ENCODE measurements around the gene FARP2. TPM values are rescaled to one million over a fixed set of nuclear protein-coding genes. Genes with fewer than 3 reads are reported as not detected.
A peak's percentile ranks its signal among the peaks of the same experiment; 100 is the strongest.
"Not testable (repeated sequence)": the region's sequence is repeated elsewhere in the genome, so short reads cannot be mapped to it uniquely, and the experiment has no call there.

The FARP2 gene
- total RNA-seq, 2 donors from 2014 or later: 48.1 to 67.4 TPM

- ATAC-seq (ENCODE audit: insufficient number of reproducible peaks, low FRiP score, low read depth): peak; percentile 93
- Histone ChIP-seq H3K36me3 (no peaks in the 10 kb centered on the region), H3K27ac (peak within 1 kb of the TSS; percentile 99), H3K4me1 (ENCODE audit: control insufficient read depth in 1 of 2, low read depth in 2 of 2) (peaks cover 23 to 50% of the 10 kb centered on the region in 2 donors), H3K27me3 (replicated peaks; ENCODE audit: insufficient read depth) (no peaks in the 10 kb centered on the region), H3K4me3 (peak within 1 kb of the TSS; percentile 80), H3K9me3 (no peaks in the 10 kb centered on the region)
- TF ChIP-seq CTCF (IDR thresholded peaks at IDR 0.05): no peak
- DNase-seq (ENCODE audit: low spot score): peak; percentile 96
These were observed 40.8 kb upstream of the FARP2 start, which contains the start of gene HDLBP for GRCh38 chr2:241315093-241315878. Gene HDLBP, minus strand, starts transcription at chr2:241315672. Its CDS starts 48,803 bp downstream, at chr2:241266869.

GRCh38 chr2:241315879-241316631, 40.0 kb upstream of the FARP2 start, which contains the start of gene SEPTIN2:
Gene SEPTIN2, plus strand, starts transcription at chr2:241315925. Its CDS starts 8,308 bp downstream, at chr2:241324233.
- peak; percentile 19 for ATAC-seq (ENCODE audit: insufficient number of reproducible peaks, low FRiP score, low read depth)
- Histone ChIP-seq H3K36me3 (no peaks in the 10 kb centered on the region), H3K27ac (peak within 1 kb of the TSS; percentile 99), H3K4me3 (peak within 1 kb of the TSS; percentile 80), H3K9me3 (no peaks in the 10 kb centered on the region), H3K4me1 (ENCODE audit: control insufficient read depth in 1 of 2, low read depth in 2 of 2) (peaks cover 31 to 57% of the 10 kb centered on the region in 2 donors), H3K27me3 (replicated peaks; ENCODE audit: insufficient read depth) (no peaks in the 10 kb centered on the region)
- DNase-seq (ENCODE audit: low spot score): peak; percentile 39
- TF ChIP-seq CTCF (IDR thresholded peaks at IDR 0.05): no peak

GRCh38 chr2:241316825-241317224, 39.3 kb upstream of the FARP2 start:
- Histone ChIP-seq H3K4me3 (peak overlapping the region; percentile 80), H3K4me1 (ENCODE audit: control insufficient read depth in 1 of 2, low read depth in 2 of 2) (peaks cover 39 to 65% of the 10 kb centered on the region in 2 donors)
- DNase-seq (ENCODE audit: low spot score): no peak

GRCh38 chr2:241317391-241317790, 38.7 kb upstream of the FARP2 start:
- no peak for TF ChIP-seq CTCF (IDR thresholded peaks at IDR 0.05)
- no peaks in the 10 kb centered on the region for H3K36me3 ChIP-seq
- peak overlapping the region in 1 of 2 donors; percentile 99 for H3K27ac ChIP-seq
- no peaks in the 10 kb centered on the region for H3K27me3 ChIP-seq (replicated peaks; ENCODE audit: insufficient read depth)
- DNase-seq (ENCODE audit: low spot score) (no peak), ATAC-seq (ENCODE audit: insufficient number of reproducible peaks, low FRiP score, low read depth) (no peak)
- no peaks in the 10 kb centered on the region for H3K9me3 ChIP-seq
- peak overlapping the region; percentile 80 for H3K4me3 ChIP-seq
- peaks cover 42 to 71% of the 10 kb centered on the region in 2 donors for H3K4me1 ChIP-seq (ENCODE audit: control insufficient read depth in 1 of 2, low read depth in 2 of 2)

More at GRCh38 chr2:241316825-241317224, 39.3 kb upstream of the FARP2 start:
- H3K9me3 ChIP-seq: no peaks in the 10 kb centered on the region
- H3K27ac ChIP-seq: peak overlapping the region; percentile 88 to 99
- no peaks in the 10 kb centered on the region for H3K27me3 ChIP-seq (replicated peaks; ENCODE audit: insufficient read depth)
- H3K36me3 ChIP-seq: no peaks in the 10 kb centered on the region
- no peak for TF ChIP-seq CTCF (IDR thresholded peaks at IDR 0.05)
- no peak for ATAC-seq (ENCODE audit: insufficient number of reproducible peaks, low FRiP score, low read depth)

GRCh38 chr2:241318830-241319229, 37.3 kb upstream of the FARP2 start:
- H3K9me3 ChIP-seq; H3K27ac ChIP-seq; ATAC-seq (ENCODE audit: insufficient number of reproducible peaks, low FRiP score, low read depth); H3K27me3 ChIP-seq (replicated peaks; ENCODE audit: insufficient read depth); DNase-seq (ENCODE audit: low spot score); H3K36me3 ChIP-seq: not testable (repeated sequence)
- peaks cover 42 to 77% of the 10 kb centered on the region in 2 donors for H3K4me1 ChIP-seq (ENCODE audit: control insufficient read depth in 1 of 2, low read depth in 2 of 2)
- H3K4me3 ChIP-seq: peak overlapping the region; percentile 28
